ENCODE data around the gene TTBK2.

- TF ChIP-seq, protein P1, sequence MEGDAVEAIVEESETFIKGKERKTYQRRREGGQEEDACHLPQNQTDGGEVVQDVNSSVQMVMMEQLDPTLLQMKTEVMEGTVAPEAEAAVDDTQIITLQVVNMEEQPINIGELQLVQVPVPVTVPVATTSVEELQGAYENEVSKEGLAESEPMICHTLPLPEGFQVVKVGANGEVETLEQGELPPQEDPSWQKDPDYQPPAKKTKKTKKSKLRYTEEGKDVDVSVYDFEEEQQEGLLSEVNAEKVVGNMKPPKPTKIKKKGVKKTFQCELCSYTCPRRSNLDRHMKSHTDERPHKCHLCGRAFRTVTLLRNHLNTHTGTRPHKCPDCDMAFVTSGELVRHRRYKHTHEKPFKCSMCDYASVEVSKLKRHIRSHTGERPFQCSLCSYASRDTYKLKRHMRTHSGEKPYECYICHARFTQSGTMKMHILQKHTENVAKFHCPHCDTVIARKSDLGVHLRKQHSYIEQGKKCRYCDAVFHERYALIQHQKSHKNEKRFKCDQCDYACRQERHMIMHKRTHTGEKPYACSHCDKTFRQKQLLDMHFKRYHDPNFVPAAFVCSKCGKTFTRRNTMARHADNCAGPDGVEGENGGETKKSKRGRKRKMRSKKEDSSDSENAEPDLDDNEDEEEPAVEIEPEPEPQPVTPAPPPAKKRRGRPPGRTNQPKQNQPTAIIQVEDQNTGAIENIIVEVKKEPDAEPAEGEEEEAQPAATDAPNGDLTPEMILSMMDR (IDR thresholded peaks at IDR 0.05), result no peak
- TF ChIP-seq POLR2A (IDR thresholded peaks at IDR 0.05), result no peak
Measured at GRCh38 chr15:42819786-42820185, 100.8 kb downstream of the TTBK2 start.

Data from adrenal gland (tissue), 5 donors.